ENCODE measurements around the gene ZDBF2.

Gene ZDBF2

DNA sequence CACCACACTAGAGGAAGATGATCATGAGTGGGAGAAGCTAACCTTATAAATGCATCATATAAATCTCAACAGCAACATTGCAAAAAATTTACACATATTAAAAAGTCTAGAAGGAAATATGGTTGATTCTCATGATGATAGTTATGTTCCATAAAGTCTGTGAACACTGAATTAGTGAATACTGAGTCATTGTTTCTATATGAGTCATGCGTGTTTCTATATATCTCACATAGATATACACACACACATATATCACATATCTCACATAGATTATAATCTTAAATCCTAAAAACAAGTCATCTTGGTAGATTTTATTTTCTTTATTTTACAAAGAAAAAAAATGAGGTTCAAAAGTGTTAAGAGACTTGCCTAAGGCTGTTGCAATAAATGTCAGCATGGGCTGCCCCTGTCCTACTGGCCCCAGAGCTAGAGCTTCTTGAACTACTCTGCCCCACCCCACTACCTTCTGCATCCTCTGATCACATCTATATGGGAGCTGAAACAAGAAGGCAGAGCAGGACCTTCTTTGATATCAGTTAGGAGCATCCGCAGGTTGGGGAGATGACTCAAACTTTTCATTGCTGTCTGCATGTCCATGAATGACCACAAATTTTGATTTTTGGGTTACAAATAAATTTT is 87.1 kb downstream of the ZDBF2 start:
- TF ChIP-seq, protein P1, sequence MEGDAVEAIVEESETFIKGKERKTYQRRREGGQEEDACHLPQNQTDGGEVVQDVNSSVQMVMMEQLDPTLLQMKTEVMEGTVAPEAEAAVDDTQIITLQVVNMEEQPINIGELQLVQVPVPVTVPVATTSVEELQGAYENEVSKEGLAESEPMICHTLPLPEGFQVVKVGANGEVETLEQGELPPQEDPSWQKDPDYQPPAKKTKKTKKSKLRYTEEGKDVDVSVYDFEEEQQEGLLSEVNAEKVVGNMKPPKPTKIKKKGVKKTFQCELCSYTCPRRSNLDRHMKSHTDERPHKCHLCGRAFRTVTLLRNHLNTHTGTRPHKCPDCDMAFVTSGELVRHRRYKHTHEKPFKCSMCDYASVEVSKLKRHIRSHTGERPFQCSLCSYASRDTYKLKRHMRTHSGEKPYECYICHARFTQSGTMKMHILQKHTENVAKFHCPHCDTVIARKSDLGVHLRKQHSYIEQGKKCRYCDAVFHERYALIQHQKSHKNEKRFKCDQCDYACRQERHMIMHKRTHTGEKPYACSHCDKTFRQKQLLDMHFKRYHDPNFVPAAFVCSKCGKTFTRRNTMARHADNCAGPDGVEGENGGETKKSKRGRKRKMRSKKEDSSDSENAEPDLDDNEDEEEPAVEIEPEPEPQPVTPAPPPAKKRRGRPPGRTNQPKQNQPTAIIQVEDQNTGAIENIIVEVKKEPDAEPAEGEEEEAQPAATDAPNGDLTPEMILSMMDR (IDR thresholded peaks at IDR 0.05; ENCODE audit: control insufficient read depth, extremely low read depth, insufficient read depth) = no peak
- H3K4me3 ChIP-seq (ENCODE audit: low read depth, low read length) = no peak overlapping the region
- no peak for DNase-seq (ENCODE audit: low read depth)
